ENCODE measurements around the gene RGL4.

DNA sequence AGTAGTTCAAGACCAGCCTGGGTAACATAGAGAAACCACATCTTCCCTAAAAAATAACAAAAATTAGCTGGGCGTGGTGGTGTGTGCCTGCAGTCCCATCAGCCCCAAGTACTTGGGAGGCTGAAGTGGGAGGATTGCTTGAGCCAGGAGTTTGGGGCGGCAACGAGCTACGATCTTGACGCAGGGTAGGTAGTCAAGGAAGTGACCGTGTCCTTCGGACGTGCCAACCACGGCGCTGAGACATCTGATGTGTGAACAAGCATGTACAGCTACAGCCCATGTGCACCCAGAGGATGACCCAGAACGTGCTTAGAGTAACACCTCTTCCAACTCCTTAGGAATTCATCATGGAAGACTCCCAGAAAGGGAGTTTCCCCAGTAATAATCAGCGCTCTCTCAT is 21.4 kb downstream of the RGL4 start:
- TF ChIP-seq EZH2phosphoT487 (IDR thresholded peaks at IDR 0.05; ENCODE audit: unreplicated experiment) (no peak), POLR2AphosphoS5 (IDR thresholded peaks at IDR 0.05; ENCODE audit: low read depth) (no peak), CREB1 (CRISPR knock-in tag; IDR thresholded peaks at IDR 0.05; ENCODE audit: low read depth) (no peak), EZH2 (IDR thresholded peaks at IDR 0.05; ENCODE audit: low read depth, unreplicated experiment) (no peak), ZNF114 (CRISPR knock-in tag; IDR thresholded peaks at IDR 0.05) (no peak)
- TF ChIP-seq, protein P1, sequence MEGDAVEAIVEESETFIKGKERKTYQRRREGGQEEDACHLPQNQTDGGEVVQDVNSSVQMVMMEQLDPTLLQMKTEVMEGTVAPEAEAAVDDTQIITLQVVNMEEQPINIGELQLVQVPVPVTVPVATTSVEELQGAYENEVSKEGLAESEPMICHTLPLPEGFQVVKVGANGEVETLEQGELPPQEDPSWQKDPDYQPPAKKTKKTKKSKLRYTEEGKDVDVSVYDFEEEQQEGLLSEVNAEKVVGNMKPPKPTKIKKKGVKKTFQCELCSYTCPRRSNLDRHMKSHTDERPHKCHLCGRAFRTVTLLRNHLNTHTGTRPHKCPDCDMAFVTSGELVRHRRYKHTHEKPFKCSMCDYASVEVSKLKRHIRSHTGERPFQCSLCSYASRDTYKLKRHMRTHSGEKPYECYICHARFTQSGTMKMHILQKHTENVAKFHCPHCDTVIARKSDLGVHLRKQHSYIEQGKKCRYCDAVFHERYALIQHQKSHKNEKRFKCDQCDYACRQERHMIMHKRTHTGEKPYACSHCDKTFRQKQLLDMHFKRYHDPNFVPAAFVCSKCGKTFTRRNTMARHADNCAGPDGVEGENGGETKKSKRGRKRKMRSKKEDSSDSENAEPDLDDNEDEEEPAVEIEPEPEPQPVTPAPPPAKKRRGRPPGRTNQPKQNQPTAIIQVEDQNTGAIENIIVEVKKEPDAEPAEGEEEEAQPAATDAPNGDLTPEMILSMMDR (conservative IDR thresholded peaks at IDR 0.05; ENCODE audit: low read depth in 2 of 2), result no peak
- TF ChIP-seq, protein P2, sequence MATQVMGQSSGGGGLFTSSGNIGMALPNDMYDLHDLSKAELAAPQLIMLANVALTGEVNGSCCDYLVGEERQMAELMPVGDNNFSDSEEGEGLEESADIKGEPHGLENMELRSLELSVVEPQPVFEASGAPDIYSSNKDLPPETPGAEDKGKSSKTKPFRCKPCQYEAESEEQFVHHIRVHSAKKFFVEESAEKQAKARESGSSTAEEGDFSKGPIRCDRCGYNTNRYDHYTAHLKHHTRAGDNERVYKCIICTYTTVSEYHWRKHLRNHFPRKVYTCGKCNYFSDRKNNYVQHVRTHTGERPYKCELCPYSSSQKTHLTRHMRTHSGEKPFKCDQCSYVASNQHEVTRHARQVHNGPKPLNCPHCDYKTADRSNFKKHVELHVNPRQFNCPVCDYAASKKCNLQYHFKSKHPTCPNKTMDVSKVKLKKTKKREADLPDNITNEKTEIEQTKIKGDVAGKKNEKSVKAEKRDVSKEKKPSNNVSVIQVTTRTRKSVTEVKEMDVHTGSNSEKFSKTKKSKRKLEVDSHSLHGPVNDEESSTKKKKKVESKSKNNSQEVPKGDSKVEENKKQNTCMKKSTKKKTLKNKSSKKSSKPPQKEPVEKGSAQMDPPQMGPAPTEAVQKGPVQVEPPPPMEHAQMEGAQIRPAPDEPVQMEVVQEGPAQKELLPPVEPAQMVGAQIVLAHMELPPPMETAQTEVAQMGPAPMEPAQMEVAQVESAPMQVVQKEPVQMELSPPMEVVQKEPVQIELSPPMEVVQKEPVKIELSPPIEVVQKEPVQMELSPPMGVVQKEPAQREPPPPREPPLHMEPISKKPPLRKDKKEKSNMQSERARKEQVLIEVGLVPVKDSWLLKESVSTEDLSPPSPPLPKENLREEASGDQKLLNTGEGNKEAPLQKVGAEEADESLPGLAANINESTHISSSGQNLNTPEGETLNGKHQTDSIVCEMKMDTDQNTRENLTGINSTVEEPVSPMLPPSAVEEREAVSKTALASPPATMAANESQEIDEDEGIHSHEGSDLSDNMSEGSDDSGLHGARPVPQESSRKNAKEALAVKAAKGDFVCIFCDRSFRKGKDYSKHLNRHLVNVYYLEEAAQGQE (IDR thresholded peaks at IDR 0.05; ENCODE audit: unreplicated experiment), result no peak

Measured in GM23338 (cell line).